Osteoblast (primary cell): Measurements from ENCODE around the gene PLEKHA6. TPM values are rescaled to one million over a fixed set of nuclear protein-coding genes. Genes with fewer than 3 reads are reported as not detected.
"Not testable (repeated sequence)": the region's sequence is repeated elsewhere in the genome, so short reads cannot be mapped to it uniquely, and the experiment has no call there.

Experiments
- DNase-seq: peaks from one replicate; pipeline ENCODE4 v3.0.0; 2011; ENCODE audit warnings: low spot score, mixed read lengths; ENCODE audit not compliant: insufficient read length; ENCODE audit errors: missing footprints
- H2AFZ ChIP-seq: 2 replicates; pipeline ENCODE4 v1.6.0; 2011; ENCODE audit warnings: mild to moderate bottlenecking, low read length
- H3K27ac ChIP-seq: 2 replicates; pipeline ENCODE4 v1.5.1; 2011; ENCODE audit warnings: mild to moderate bottlenecking, low read depth, low read length, moderate library complexity
- H3K27me3 ChIP-seq: 2 replicates; pipeline ENCODE4 v1.6.0; 2012; ENCODE audit warnings: mild to moderate bottlenecking, control low read depth, inconsistent platforms, low read length, moderate library complexity; ENCODE audit not compliant: insufficient read depth
- H3K36me3 ChIP-seq: 2 replicates; pipeline ENCODE4 v1.5.1; 2011; ENCODE audit warnings: mild to moderate bottlenecking, low read length, control low read depth, moderate library complexity; ENCODE audit not compliant: insufficient read depth
- H3K4me1 ChIP-seq: 2 replicates; pipeline ENCODE4 v1.5.1; 2011; ENCODE audit warnings: mild to moderate bottlenecking, low read length, control low read depth, moderate library complexity; ENCODE audit not compliant: insufficient read depth
- H3K4me2 ChIP-seq: 2 replicates; pipeline ENCODE4 v1.6.0; 2011; ENCODE audit warnings: mild to moderate bottlenecking, low read length; ENCODE audit not compliant: insufficient read depth
- H3K4me3 ChIP-seq: fragments of 200-600 bp; sonication (generic); 3 replicates; pipeline ENCODE4 v1.5.1; 2012; ENCODE audit warnings: mild to moderate bottlenecking, low read length, inconsistent platforms; ENCODE audit not compliant: insufficient read depth
- H3K79me2 ChIP-seq: 2 replicates; pipeline ENCODE4 v1.6.0; 2012; ENCODE audit warnings: mild to moderate bottlenecking, low read length, control low read depth, inconsistent platforms; ENCODE audit not compliant: insufficient read depth
- H3K9me3 ChIP-seq: 2 replicates; pipeline ENCODE4 v1.5.1; 2011; ENCODE audit warnings: low read depth, low read length, control low read depth
- H4K20me1 ChIP-seq: 2 replicates; pipeline ENCODE4 v1.6.0; 2012; ENCODE audit warnings: mild to moderate bottlenecking, low read length, control low read depth; ENCODE audit not compliant: insufficient read depth
- total RNA-seq: library from RNA; depleted of rRNA; stranded (reverse); fragments of >200 nt; gene quantifications from 2 replicates; pipeline ENCODE4 v1.2.3, GENCODE V29; 2012
- TF ChIP-seq, protein P1 (sequence below): IDR thresholded peaks from 2 replicates; pipeline ENCODE4 v1.5.1; 2011; ENCODE audit warnings: mild to moderate bottlenecking, low read depth, low read length, moderate library complexity; ENCODE audit errors: extremely low read depth

PLEKHA6 gene
- total RNA-seq, 1 donor = 0.36 TPM

DNA sequence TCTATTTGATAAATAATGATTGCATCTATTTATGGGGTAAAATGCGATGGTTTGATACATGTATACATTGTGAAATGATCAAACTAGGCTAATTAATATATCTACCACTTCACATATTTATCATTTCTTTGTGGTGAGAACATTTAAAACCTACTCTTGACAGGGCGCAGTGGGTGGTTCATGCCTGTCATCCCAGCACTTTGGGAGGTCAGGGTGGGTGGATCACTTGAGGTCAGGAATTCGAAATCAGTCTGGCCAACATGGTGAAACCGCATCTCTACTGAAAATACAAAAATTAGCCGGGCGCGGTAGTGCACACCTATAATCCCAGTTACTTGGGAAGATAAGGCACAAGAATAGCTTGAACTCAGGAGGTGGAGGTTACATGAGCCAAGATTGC, 25.3 kb downstream of the PLEKHA6 start:
- Histone ChIP-seq H3K4me1 (no peaks in the 10 kb centered on the region), H3K79me2 (no peaks in the 10 kb centered on the region), H3K9me3 (peaks cover 1% of the 10 kb centered on the region), H3K27me3 (peaks cover 46% of the 10 kb centered on the region), H3K4me2 (no peak overlapping the region), H3K27ac (no peak overlapping the region), H3K36me3 (no peaks in the 10 kb centered on the region), H2AFZ (no peak overlapping the region), H4K20me1 (no peaks in the 10 kb centered on the region), H3K4me3 (no peak overlapping the region)
- TF ChIP-seq, protein P1, sequence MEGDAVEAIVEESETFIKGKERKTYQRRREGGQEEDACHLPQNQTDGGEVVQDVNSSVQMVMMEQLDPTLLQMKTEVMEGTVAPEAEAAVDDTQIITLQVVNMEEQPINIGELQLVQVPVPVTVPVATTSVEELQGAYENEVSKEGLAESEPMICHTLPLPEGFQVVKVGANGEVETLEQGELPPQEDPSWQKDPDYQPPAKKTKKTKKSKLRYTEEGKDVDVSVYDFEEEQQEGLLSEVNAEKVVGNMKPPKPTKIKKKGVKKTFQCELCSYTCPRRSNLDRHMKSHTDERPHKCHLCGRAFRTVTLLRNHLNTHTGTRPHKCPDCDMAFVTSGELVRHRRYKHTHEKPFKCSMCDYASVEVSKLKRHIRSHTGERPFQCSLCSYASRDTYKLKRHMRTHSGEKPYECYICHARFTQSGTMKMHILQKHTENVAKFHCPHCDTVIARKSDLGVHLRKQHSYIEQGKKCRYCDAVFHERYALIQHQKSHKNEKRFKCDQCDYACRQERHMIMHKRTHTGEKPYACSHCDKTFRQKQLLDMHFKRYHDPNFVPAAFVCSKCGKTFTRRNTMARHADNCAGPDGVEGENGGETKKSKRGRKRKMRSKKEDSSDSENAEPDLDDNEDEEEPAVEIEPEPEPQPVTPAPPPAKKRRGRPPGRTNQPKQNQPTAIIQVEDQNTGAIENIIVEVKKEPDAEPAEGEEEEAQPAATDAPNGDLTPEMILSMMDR = no peak
- no peak for DNase-seq

DNA sequence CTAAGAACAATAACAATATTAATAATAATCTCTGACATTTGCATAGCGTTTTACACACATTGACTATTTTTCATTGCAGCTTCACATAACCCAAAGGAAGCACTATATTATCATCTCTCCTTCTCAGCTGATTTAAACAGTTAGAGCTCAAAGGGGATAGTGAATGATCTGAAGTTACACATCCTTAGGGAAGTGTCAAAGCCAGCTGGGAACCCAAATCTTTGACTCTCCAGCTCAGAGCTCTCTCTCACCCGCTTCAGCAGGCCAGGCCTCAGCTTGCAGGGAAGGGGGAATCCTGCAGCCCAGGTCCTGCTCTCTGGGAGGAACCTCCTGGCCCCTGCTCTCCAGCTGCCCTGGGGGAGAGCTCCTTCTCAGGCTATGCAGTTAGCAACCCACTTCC, 26.3 kb downstream of the PLEKHA6 start:
- H3K36me3 ChIP-seq = no peaks in the 10 kb centered on the region
- H3K27ac ChIP-seq = no peak overlapping the region
- no peaks in the 10 kb centered on the region for H3K79me2 ChIP-seq
- H3K9me3 ChIP-seq = peaks cover 2% of the 10 kb centered on the region
- TF ChIP-seq, protein P1 = no peak
- no peak overlapping the region for H3K4me3 ChIP-seq
- peaks cover 35% of the 10 kb centered on the region for H3K27me3 ChIP-seq
- no peaks in the 10 kb centered on the region for H3K4me1 ChIP-seq
- H3K4me2 ChIP-seq = no peak overlapping the region
- no peaks in the 10 kb centered on the region for H4K20me1 ChIP-seq
- DNase-seq = no peak
- H2AFZ ChIP-seq = no peak overlapping the region

DNA sequence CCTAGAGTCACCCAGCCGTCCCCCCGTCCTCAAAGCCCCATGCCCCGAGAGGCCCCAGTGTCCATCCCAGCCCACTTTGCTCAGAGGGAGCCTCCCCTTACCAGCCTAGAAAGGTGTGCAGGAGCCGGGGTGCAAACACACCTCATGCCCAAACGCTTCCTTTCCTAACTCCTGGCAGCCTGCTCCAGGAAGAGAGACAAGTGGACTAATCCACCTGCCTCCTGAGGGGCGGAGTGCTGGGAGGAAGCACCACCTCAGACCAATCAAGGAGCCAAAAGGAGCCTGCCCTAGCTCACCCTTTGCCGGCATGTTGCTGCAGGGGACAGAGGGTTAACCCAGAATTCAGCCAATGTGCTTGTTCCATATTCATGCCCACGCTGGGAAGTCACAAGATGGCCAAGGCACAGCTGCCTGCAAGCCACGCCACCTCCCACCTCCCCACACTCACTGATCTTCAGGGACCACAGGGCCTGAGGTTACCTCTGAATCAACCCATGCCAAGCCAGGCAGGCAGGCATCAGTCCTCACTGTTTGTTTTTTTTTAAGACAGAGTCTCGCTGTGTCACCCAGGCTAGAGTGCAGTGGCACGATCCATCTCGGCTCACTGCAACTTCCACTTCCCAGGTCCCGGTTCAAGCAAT, 27.8 kb downstream of the PLEKHA6 start:
- Histone ChIP-seq H3K4me2 (no peak overlapping the region), H3K36me3 (no peaks in the 10 kb centered on the region)

DNA sequence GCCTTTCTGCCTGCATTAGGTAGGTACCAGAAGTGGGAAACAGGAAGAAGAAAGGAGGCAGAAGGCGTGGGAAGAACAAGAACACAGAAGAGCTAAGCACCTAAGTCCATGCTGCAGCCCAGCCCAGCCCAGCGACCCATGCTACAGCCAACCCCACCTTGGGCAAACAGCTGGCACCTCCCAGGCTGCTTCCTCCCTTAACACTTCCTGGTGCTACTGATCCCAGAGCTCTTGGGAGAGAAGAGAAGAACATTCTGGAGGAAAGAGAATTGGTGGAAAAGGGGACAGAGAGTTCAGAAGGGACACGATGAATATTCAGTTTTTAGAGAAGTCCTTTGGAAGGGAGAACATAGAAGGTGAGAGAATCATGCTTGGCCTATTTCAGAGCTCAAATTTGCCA, 28.5 kb downstream of the PLEKHA6 start:
- no peak overlapping the region for H2AFZ ChIP-seq
- no peaks in the 10 kb centered on the region for H4K20me1 ChIP-seq
- H3K79me2 ChIP-seq = no peaks in the 10 kb centered on the region
- H3K4me2 ChIP-seq = no peak overlapping the region
- TF ChIP-seq, protein P1 = no peak
- H3K9me3 ChIP-seq = peaks cover 2% of the 10 kb centered on the region
- DNase-seq = no peak
- no peak overlapping the region for H3K4me3 ChIP-seq
- H3K27me3 ChIP-seq = peaks cover 29% of the 10 kb centered on the region
- H3K27ac ChIP-seq = no peak overlapping the region
- H3K4me1 ChIP-seq = no peaks in the 10 kb centered on the region
- no peaks in the 10 kb centered on the region for H3K36me3 ChIP-seq

More for the DNA sequence above, 27.8 kb downstream of the PLEKHA6 start:
- TF ChIP-seq, protein P1 = no peak
- no peak overlapping the region for H3K27ac ChIP-seq
- H3K4me1 ChIP-seq = no peaks in the 10 kb centered on the region
- H3K27me3 ChIP-seq = peaks cover 27% of the 10 kb centered on the region
- H4K20me1 ChIP-seq = no peaks in the 10 kb centered on the region
- H3K79me2 ChIP-seq = no peaks in the 10 kb centered on the region
- H3K9me3 ChIP-seq = peaks cover 2% of the 10 kb centered on the region
- no peak overlapping the region for H2AFZ ChIP-seq
- no peak for DNase-seq
- no peak overlapping the region for H3K4me3 ChIP-seq

DNA sequence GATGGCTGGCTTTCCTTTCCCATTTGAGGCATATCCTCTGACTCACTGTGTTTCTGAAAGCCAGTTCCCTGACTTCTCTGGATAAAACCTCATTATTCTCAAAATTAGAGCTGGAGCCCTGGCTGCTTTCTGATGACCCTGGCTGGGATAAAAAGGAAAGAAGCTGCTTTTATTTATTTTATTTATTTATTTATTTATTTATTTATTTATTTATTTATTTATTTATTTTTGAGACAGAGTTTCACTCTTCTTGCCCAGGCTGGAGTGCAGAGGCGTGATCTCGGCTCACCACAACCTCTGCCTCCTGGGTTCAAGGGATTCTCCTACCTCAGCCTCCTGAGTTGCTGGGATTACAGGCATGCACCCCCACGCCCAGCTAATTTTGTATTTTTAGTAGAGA, 31.9 kb downstream of the PLEKHA6 start:
- H3K4me2 ChIP-seq, H3K4me3 ChIP-seq, H3K27ac ChIP-seq, H2AFZ ChIP-seq, H3K79me2 ChIP-seq, H4K20me1 ChIP-seq, H3K9me3 ChIP-seq, H3K4me1 ChIP-seq, H3K36me3 ChIP-seq, DNase-seq: not testable (repeated sequence)
- H3K27me3 ChIP-seq = peaks cover 30% of the 10 kb centered on the region
